Keratinocyte (primary cell): Measurements from ENCODE around the gene MYO1D. TPM values are rescaled to one million over a fixed set of nuclear protein-coding genes. Genes with fewer than 3 reads are reported as not detected.

Source experiments
- DNase-seq: peaks from one replicate; pipeline ENCODE4 v3.0.0-alpha.2; 2011; ENCODE audit warnings: low read depth, missing footprints, low spot score
- FAIRE-seq: peaks from 2 replicates; lab custom pipeline; 2011; peaks lifted over from hg19 to GRCh38; lab: Jason Lieb, UNC
- H2AFZ ChIP-seq: 2 replicates; pipeline ENCODE4 v1.6.0; 2012; ENCODE audit warnings: low read length, control low read depth, inconsistent platforms; ENCODE audit not compliant: control insufficient read depth
- H3K27ac ChIP-seq: 2 replicates; pipeline ENCODE4 v1.5.1; 2011; ENCODE audit warnings: low read length; ENCODE audit not compliant: control insufficient read depth, insufficient read depth
- H3K27me3 ChIP-seq: 3 replicates; pipeline ENCODE4 v1.6.0; 2011; ENCODE audit warnings: low read length; ENCODE audit not compliant: control insufficient read depth, insufficient read depth; ENCODE audit errors: extremely low read depth
- H3K36me3 ChIP-seq, 2 experiments: 2 replicates in 1 of 2; 3 replicates in 1 of 2; pipeline ENCODE4 v1.5.1; 2011; ENCODE audit warnings: low read length in 2 of 2, mild to moderate bottlenecking in 1 of 2; ENCODE audit not compliant: control insufficient read depth in 2 of 2, insufficient read depth in 2 of 2; ENCODE audit errors: extremely low read depth in 1 of 2
- H3K4me1 ChIP-seq: 3 replicates; pipeline ENCODE4 v1.5.1; 2011; ENCODE audit warnings: low read length; ENCODE audit not compliant: control insufficient read depth, insufficient read depth; ENCODE audit errors: extremely low read depth
- H3K4me2 ChIP-seq: 3 replicates; pipeline ENCODE4 v1.6.0; 2011; ENCODE audit warnings: low read depth, low read length; ENCODE audit not compliant: control insufficient read depth, insufficient read depth; ENCODE audit errors: extremely low read depth
- H3K4me3 ChIP-seq, 3 experiments: fragments of 200-600 bp in 1 of 3; sonication (generic) in 1 of 3; 2 replicates in 2 of 3; 3 replicates in 1 of 3; pipeline ENCODE4 v1.5.1; 2011 to 2016; ENCODE audit warnings: low read length in 3 of 3, mild to moderate bottlenecking in 3 of 3, control low read depth in 2 of 3, inconsistent platforms in 1 of 3, low read depth in 1 of 3, mixed read lengths in 1 of 3, mixed run types in 1 of 3, moderate library complexity in 1 of 3; ENCODE audit not compliant: control insufficient read depth in 2 of 3, insufficient read depth in 2 of 3; ENCODE audit errors: extremely low read depth in 1 of 3
- H3K79me2 ChIP-seq: 2 replicates; pipeline ENCODE4 v1.6.0; 2012; ENCODE audit warnings: low read length; ENCODE audit not compliant: control insufficient read depth, insufficient read depth
- H3K9ac ChIP-seq: 3 replicates; pipeline ENCODE4 v1.6.0; 2011; ENCODE audit warnings: low read length; ENCODE audit not compliant: control insufficient read depth, insufficient read depth; ENCODE audit errors: extremely low read depth
- H3K9me1 ChIP-seq: 3 replicates; pipeline ENCODE4 v1.6.0; 2011; ENCODE audit warnings: low read length; ENCODE audit not compliant: control insufficient read depth, insufficient read depth; ENCODE audit errors: extremely low read depth
- H3K9me3 ChIP-seq: 2 replicates; pipeline ENCODE4 v1.5.1; 2012; ENCODE audit warnings: low read depth, low read length; ENCODE audit not compliant: control insufficient read depth
- H4K20me1 ChIP-seq: 3 replicates; pipeline ENCODE4 v1.6.0; 2011; ENCODE audit warnings: low read length; ENCODE audit not compliant: control insufficient read depth, insufficient read depth; ENCODE audit errors: extremely low read depth
- CTCF ChIP-seq, 3 experiments: IDR thresholded peaks in 1 of 3; conservative IDR thresholded peaks in 1 of 3; optimal IDR thresholded peaks in 1 of 3; 2 replicates in 2 of 3; 3 replicates in 1 of 3; pipeline versions ENCODE3 to v1.5.1; 2011; ENCODE audit warnings: low read length in 3 of 3, mild to moderate bottlenecking in 3 of 3, moderate library complexity in 2 of 3, control low read depth in 1 of 3, inconsistent platforms in 1 of 3; ENCODE audit not compliant: insufficient read depth in 2 of 3; ENCODE audit errors: extremely low read depth in 1 of 3
- EZH2 ChIP-seq: IDR thresholded peaks from one replicate; pipeline ENCODE4 v1.6.1; 2012; ENCODE audit warnings: inconsistent platforms, mild to moderate bottlenecking, low read length, moderate library complexity
- dilution Hi-C: fragments of 300-500 bp; cut with MboI; formaldehyde crosslinking; loops from one replicate; pipeline ENCODE4 v1.7.0; 2020; ENCODE audit warnings: low sequenced_read_pairs; ENCODE audit not compliant: extremely low pct_ligation_motif_present
- polyA plus RNA-seq, 5 experiments: library from polyadenylated mRNA; depleted of rRNA in 3 of 5; stranded (reverse) in 3 of 5; stranded (forward) in 1 of 5; unstranded in 1 of 5; fragments of >200 nt; gene quantifications; 1 replicate in 1 of 5; 2 replicates in 3 of 5; 3 replicates in 1 of 5; pipeline versions ENCODE4 v1.2.1 to v1.2.3, GENCODE V29; 2011 to 2012; ENCODE audit warnings: missing spikeins in 2 of 5, low read depth in 1 of 5, low replicate concordance in 1 of 5

Gene MYO1D
- polyA plus RNA-seq, 1 donor (not counting 4 experiments of a cell fraction or from before 2014, with no cell fraction given), result 33.7 TPM

DNA sequence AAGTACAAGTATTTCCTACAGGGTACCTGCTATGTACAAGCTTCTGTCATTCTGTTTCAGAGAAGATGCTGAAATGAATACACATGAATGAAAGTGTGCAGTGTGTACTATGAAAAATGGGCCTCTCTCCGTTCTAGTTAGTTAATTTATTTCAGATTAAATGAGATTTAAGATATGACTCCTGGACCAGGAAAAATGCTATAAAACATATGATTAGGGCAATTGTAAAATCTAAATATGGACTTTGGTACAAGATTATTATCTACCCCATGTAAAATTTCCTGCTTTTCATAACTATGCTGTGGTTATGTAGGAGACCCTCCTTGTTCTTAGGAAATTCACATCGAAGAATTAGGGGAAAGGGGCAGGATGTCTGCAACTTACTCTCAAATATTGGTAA lies 28.9 kb downstream of the MYO1D start:
- no peaks in the 10 kb centered on the region for H3K9me3 ChIP-seq
- TF ChIP-seq EZH2 (no peak), CTCF (optimal IDR thresholded peaks at IDR 0.05 in 1 of 3, IDR thresholded peaks at IDR 0.05 in 1 of 3, conservative IDR thresholded peaks at IDR 0.05 in 1 of 3; ENCODE audit: extremely low read depth in 1 of 3, insufficient read depth in 2 of 3, low read length in 3 of 3) (no peak)

GRCh38 chr17:32846143-32846542 lies 30.8 kb downstream of the MYO1D start:
- Histone ChIP-seq H3K4me1 (peaks cover 8% of the 10 kb centered on the region), H3K9ac (no peak overlapping the region), H4K20me1 (no peaks in the 10 kb centered on the region), H3K9me1 (peaks cover 2% of the 10 kb centered on the region), H3K79me2 (peaks cover 9% of the 10 kb centered on the region), H3K27me3 (no peaks in the 10 kb centered on the region), H3K36me3 (no peaks in the 10 kb centered on the region), H3K4me3 (no peak overlapping the region), H3K9me3 (no peaks in the 10 kb centered on the region), H2AFZ (no peak overlapping the region), H3K27ac (no peak overlapping the region), H3K4me2 (no peak overlapping the region)
- dilution Hi-C loops, result no loop called here
- FAIRE-seq (peak; percentile 17), DNase-seq (no peak)
- TF ChIP-seq CTCF (optimal IDR thresholded peaks at IDR 0.05 in 1 of 3, IDR thresholded peaks at IDR 0.05 in 1 of 3, conservative IDR thresholded peaks at IDR 0.05 in 1 of 3; ENCODE audit: extremely low read depth in 1 of 3, insufficient read depth in 2 of 3, low read length in 3 of 3) (no peak), EZH2 (no peak)

More for the DNA sequence above, 28.9 kb downstream of the MYO1D start:
- no peak overlapping the region for H3K27ac ChIP-seq
- H2AFZ ChIP-seq, result no peak overlapping the region
- H3K4me2 ChIP-seq, result no peak overlapping the region
- dilution Hi-C loops, result no loop called here
- no peak overlapping the region for H3K4me3 ChIP-seq
- FAIRE-seq (no peak), DNase-seq (no peak)
- H3K9me1 ChIP-seq, result peaks cover 2% of the 10 kb centered on the region
- H3K27me3 ChIP-seq, result no peaks in the 10 kb centered on the region
- H3K4me1 ChIP-seq, result peaks cover 12% of the 10 kb centered on the region
- no peaks in the 10 kb centered on the region for H4K20me1 ChIP-seq
- no peak overlapping the region for H3K9ac ChIP-seq
- peaks cover 12% of the 10 kb centered on the region for H3K79me2 ChIP-seq
- H3K36me3 ChIP-seq, result no peaks in the 10 kb centered on the region
